HUES6 (cell line): Measurements from ENCODE around the gene MZT2B.
"Not testable (repeated sequence)": the region's sequence is repeated elsewhere in the genome, so short reads cannot be mapped to it uniquely, and the experiment has no call there.

ENCODE experiments used
- H3K27ac ChIP-seq: 2 replicates; pipeline ENCODE4 v1.7.0; 2013; ENCODE audit warnings: low read depth, mild to moderate bottlenecking, low read length, inconsistent platforms
- H3K27me3 ChIP-seq: 2 replicates; pipeline ENCODE4 v1.6.1; 2013; ENCODE audit warnings: low read length; ENCODE audit not compliant: control insufficient read depth, insufficient read depth
- H3K36me3 ChIP-seq: 2 replicates; pipeline ENCODE4 v1.6.1; 2013; ENCODE audit warnings: low read length; ENCODE audit not compliant: control insufficient read depth, insufficient read depth
- H3K4me1 ChIP-seq: 2 replicates; pipeline ENCODE4 v1.6.1; 2013; ENCODE audit warnings: low read length; ENCODE audit not compliant: control insufficient read depth, insufficient read depth
- H3K4me3 ChIP-seq: 2 replicates; pipeline ENCODE4 v1.5.1; 2013; ENCODE audit warnings: low read depth, low read length
- H3K9ac ChIP-seq: one replicate; pipeline ENCODE4 v1.6.1; 2013; ENCODE audit warnings: mild to moderate bottlenecking, low read length
- H3K9me3 ChIP-seq: 2 replicates; pipeline ENCODE4 v1.6.1; 2013; ENCODE audit warnings: low read depth, low read length; ENCODE audit not compliant: control insufficient read depth, insufficient read depth

The MZT2B gene

GRCh38 chr2:130183512-130184373 is 1.7 kb downstream of the MZT2B start:
- Histone ChIP-seq H3K9ac (peak overlapping the region; percentile 2), H3K27me3 (no peaks in the 10 kb centered on the region), H3K27ac (no peak overlapping the region), H3K9me3 (no peaks in the 10 kb centered on the region), H3K36me3 (peaks cover 17% of the 10 kb centered on the region), H3K4me3 (peak overlapping the region; percentile 62; the same call in 1 of the 2 replicates), H3K4me1 (peaks cover 7% of the 10 kb centered on the region)

GRCh38 chr2:130185436-130185835 is 3.4 kb downstream of the MZT2B start:
- Histone ChIP-seq H3K9ac (no peak overlapping the region), H3K27me3 (no peaks in the 10 kb centered on the region), H3K36me3 (peaks cover 10% of the 10 kb centered on the region), H3K27ac (no peak overlapping the region), H3K4me3 (no peak overlapping the region), H3K4me1 (peaks cover 7% of the 10 kb centered on the region), H3K9me3 (no peaks in the 10 kb centered on the region)

- Histone ChIP-seq H3K4me3 (no peak overlapping the region), H3K27me3 (no peaks in the 10 kb centered on the region), H3K9ac (no peak overlapping the region), H3K27ac (no peak overlapping the region), H3K4me1 (peaks cover 7% of the 10 kb centered on the region), H3K9me3 (no peaks in the 10 kb centered on the region), H3K36me3 (peaks cover 10% of the 10 kb centered on the region)
Observed at GRCh38 chr2:130185896-130186295, 3.8 kb downstream of the MZT2B start.

GRCh38 chr2:130186391-130186790 is 4.3 kb downstream of the MZT2B start:
- Histone ChIP-seq H3K4me1 (peaks cover 7% of the 10 kb centered on the region), H3K9ac (no peak overlapping the region), H3K4me3 (no peak overlapping the region), H3K36me3 (peaks cover 10% of the 10 kb centered on the region), H3K27me3 (no peaks in the 10 kb centered on the region), H3K27ac (no peak overlapping the region), H3K9me3 (no peaks in the 10 kb centered on the region)

- H3K4me3 ChIP-seq: no peak overlapping the region
- H3K9me3 ChIP-seq: no peaks in the 10 kb centered on the region
- no peaks in the 10 kb centered on the region for H3K27me3 ChIP-seq
- no peak overlapping the region for H3K9ac ChIP-seq
- H3K27ac ChIP-seq: no peak overlapping the region
- peaks cover 10% of the 10 kb centered on the region for H3K36me3 ChIP-seq
- H3K4me1 ChIP-seq: peaks cover 7% of the 10 kb centered on the region
Observed at GRCh38 chr2:130187268-130187667, 5.2 kb downstream of the MZT2B start.

GRCh38 chr2:130187859-130188792 is 6.1 kb downstream of the MZT2B start:
- H3K27ac ChIP-seq, H3K9me3 ChIP-seq, H3K4me1 ChIP-seq, H3K4me3 ChIP-seq, H3K27me3 ChIP-seq: not testable (repeated sequence)
- Histone ChIP-seq H3K9ac (peak overlapping the region; percentile 37), H3K36me3 (peaks cover 10% of the 10 kb centered on the region)

- H3K9ac ChIP-seq, H3K27me3 ChIP-seq, H3K4me3 ChIP-seq, H3K36me3 ChIP-seq, H3K4me1 ChIP-seq, H3K9me3 ChIP-seq, H3K27ac ChIP-seq: not testable (repeated sequence)
Observed at GRCh38 chr2:130188958-130189357, 6.9 kb downstream of the MZT2B start.

GRCh38 chr2:130190237-130190636 is 8.2 kb downstream of the MZT2B start:
- no peaks in the 10 kb centered on the region for H3K4me1 ChIP-seq
- no peaks in the 10 kb centered on the region for H3K27me3 ChIP-seq
- H3K4me3 ChIP-seq: no peak overlapping the region
- H3K36me3 ChIP-seq: no peaks in the 10 kb centered on the region
- H3K27ac ChIP-seq: no peak overlapping the region
- H3K9me3 ChIP-seq: no peaks in the 10 kb centered on the region
- no peak overlapping the region for H3K9ac ChIP-seq

- not testable (repeated sequence) for H3K27me3 ChIP-seq, H3K9ac ChIP-seq, H3K27ac ChIP-seq, H3K9me3 ChIP-seq, H3K36me3 ChIP-seq, H3K4me1 ChIP-seq, H3K4me3 ChIP-seq
Observed at GRCh38 chr2:130191319-130191718, 9.3 kb downstream of the MZT2B start.

- H3K9ac ChIP-seq, H3K4me1 ChIP-seq, H3K27me3 ChIP-seq, H3K36me3 ChIP-seq, H3K4me3 ChIP-seq, H3K27ac ChIP-seq, H3K9me3 ChIP-seq: not testable (repeated sequence)
Observed at GRCh38 chr2:130192451-130192850, 10.4 kb downstream of the MZT2B start.

- not testable (repeated sequence) for H3K9ac ChIP-seq, H3K27ac ChIP-seq, H3K27me3 ChIP-seq
Observed at GRCh38 chr2:130193824-130194223, 11.8 kb downstream of the MZT2B start.

More at GRCh38 chr2:130193824-130194223, 11.8 kb downstream of the MZT2B start:
- H3K4me3 ChIP-seq, H3K4me1 ChIP-seq, H3K9me3 ChIP-seq, H3K36me3 ChIP-seq: not testable (repeated sequence)
